ENCODE results near the gene ITIH2. TPM values are rescaled to one million over a fixed set of nuclear protein-coding genes. Genes with fewer than 3 reads are reported as not detected.
"Not testable (repeated sequence)": the region's sequence is repeated elsewhere in the genome, so short reads cannot be mapped to it uniquely, and the experiment has no call there.

The ITIH2 gene
- total RNA-seq, 2 donors from 2014 or later = not detected

DNA sequence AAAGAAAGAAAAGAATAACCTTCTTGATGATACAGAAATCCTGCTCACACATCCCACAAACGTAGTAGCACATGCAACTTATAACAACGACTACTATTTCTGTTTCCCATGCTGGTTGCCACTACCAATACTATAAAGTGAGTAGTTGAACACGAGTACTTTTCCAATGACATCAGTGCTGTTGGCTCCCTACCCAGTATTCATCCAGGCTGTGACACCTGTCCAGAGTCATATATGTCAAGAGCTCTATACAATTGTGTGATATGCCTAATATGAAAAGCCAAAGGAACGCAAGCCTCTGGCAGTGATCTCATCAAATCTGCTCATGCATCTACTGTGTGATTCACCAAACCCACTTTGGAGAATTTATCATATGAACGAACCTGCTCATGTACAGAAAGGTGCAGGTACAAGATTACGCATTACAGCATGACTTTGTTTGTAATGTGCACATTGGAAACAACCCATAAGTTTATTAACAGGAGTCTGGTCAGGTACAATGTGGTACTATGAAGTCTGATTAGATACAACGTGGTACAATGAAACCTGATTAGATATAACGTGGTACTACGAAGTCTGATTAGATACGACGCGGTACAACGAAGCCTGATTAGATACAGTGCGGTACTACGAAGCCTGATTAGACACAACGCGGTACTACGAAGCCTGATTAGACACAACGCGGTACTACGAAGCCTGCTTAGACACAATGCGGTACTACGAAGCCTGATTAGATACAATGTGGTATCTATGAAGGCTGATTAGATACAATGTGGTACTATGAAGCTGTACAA is 30.6 kb upstream of the ITIH2 start:
- no peak for ATAC-seq (ENCODE audit: insufficient number of reproducible peaks, low FRiP score, low read depth)
- Histone ChIP-seq H3K27me3 (replicated peaks; ENCODE audit: insufficient read depth) (no peaks in the 10 kb centered on the region), H3K27ac (no peak overlapping the region), H3K4me3 (no peak overlapping the region), H3K4me1 (ENCODE audit: control insufficient read depth in 1 of 2, low read depth in 2 of 2) (no peaks in the 10 kb centered on the region), H3K36me3 (no peaks in the 10 kb centered on the region), H3K9me3 (no peaks in the 10 kb centered on the region)
- DNase-seq (ENCODE audit: low spot score) = no peak
- TF ChIP-seq, protein P1, sequence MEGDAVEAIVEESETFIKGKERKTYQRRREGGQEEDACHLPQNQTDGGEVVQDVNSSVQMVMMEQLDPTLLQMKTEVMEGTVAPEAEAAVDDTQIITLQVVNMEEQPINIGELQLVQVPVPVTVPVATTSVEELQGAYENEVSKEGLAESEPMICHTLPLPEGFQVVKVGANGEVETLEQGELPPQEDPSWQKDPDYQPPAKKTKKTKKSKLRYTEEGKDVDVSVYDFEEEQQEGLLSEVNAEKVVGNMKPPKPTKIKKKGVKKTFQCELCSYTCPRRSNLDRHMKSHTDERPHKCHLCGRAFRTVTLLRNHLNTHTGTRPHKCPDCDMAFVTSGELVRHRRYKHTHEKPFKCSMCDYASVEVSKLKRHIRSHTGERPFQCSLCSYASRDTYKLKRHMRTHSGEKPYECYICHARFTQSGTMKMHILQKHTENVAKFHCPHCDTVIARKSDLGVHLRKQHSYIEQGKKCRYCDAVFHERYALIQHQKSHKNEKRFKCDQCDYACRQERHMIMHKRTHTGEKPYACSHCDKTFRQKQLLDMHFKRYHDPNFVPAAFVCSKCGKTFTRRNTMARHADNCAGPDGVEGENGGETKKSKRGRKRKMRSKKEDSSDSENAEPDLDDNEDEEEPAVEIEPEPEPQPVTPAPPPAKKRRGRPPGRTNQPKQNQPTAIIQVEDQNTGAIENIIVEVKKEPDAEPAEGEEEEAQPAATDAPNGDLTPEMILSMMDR (IDR thresholded peaks at IDR 0.05) = no peak

DNA sequence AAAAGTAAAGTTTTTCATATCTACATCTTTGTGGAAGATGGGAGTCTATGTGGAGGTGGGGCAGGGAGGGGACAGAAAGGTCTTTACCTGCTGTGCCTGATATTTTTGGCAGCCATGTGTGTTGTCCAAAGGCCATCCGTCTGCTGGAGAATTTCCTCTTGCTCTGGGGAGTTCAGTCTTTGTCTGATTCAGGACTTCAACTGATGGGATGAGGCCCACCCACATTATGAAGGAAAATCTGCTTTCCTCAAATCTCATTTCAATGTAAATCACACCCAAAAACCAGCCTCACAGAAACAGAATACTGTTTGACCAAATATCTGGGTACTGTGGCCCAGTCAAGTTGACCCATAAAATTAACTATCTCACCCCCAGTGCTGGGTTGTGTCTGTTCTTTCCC is 23.9 kb upstream of the ITIH2 start:
- Histone ChIP-seq H3K36me3 (no peaks in the 10 kb centered on the region), H3K9me3 (no peaks in the 10 kb centered on the region), H3K27me3 (replicated peaks; ENCODE audit: insufficient read depth) (no peaks in the 10 kb centered on the region), H3K4me3 (no peak overlapping the region), H3K27ac (no peak overlapping the region), H3K4me1 (ENCODE audit: control insufficient read depth in 1 of 2, low read depth in 2 of 2) (no peaks in the 10 kb centered on the region)
- no peak for DNase-seq (ENCODE audit: low spot score)
- TF ChIP-seq, protein P1 (IDR thresholded peaks at IDR 0.05) = no peak
- no peak for ATAC-seq (ENCODE audit: insufficient number of reproducible peaks, low FRiP score, low read depth)

DNA sequence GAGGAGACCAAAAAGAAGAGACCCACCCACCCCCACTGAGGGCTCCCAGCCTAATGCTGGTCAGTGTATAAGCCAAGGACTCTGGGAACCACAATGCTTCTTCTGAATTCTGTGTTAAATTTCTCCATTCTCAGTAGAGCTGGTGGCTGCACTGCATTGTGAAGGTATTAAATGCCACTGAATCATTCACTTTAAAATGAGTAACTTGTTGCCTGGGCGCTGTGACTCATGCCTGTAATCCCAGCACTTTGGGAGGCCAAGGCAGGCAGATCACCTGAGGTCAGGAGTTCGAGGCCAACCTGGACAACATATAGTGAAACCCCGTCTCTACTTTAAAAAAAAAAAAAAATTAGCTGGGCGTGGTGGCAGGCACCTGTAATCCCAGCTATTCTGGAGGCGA is 23.0 kb upstream of the ITIH2 start:
- DNase-seq (ENCODE audit: low spot score); H3K27me3 ChIP-seq (replicated peaks; ENCODE audit: insufficient read depth); H3K4me3 ChIP-seq; H3K4me1 ChIP-seq (ENCODE audit: control insufficient read depth in 1 of 2, low read depth in 2 of 2); H3K9me3 ChIP-seq; H3K27ac ChIP-seq; H3K36me3 ChIP-seq; ATAC-seq (ENCODE audit: insufficient number of reproducible peaks, low FRiP score, low read depth): not testable (repeated sequence)

DNA sequence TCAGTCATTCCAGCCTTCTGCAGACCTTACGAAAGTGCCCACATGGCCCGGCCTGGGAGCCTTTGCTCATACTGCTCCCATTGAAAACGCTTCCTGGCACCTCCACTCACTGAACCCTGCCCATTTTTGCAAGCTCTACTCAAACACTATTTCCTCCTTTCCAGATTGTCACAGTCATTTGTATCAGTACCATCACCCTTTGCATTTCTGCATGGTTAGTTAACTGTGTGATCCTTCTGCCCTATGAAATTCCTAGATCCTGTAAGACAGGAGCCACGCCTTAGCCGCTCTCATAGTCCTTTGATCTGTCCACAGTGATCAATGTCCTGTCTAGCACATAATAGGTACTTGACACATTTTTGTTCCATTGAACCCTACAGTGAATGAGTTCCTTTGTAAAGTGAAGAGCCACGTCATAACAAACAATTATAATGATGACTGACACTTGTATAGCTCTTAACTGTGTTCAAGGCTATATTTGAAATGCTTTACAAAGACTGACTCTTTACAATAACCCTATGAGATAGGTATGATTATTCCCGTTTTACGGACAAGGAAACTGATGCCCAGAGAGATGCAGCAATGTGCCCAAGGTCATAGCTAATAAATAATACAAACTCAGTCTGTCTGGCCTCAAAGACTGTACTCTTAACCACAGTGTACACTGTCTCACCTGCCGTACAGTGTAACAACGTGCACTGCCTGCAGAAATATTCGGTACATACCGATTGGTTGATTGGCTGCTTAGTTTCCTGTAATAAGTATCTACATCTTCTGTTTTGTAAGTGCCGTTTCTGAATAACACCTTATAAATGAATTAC is 16.6 kb upstream of the ITIH2 start:
- H3K9me3 ChIP-seq = peaks cover 3% of the 10 kb centered on the region
- no peak overlapping the region for H3K27ac ChIP-seq
- H3K27me3 ChIP-seq (replicated peaks; ENCODE audit: insufficient read depth) = no peaks in the 10 kb centered on the region
- TF ChIP-seq, protein P1 (IDR thresholded peaks at IDR 0.05) = no peak
- no peaks in the 10 kb centered on the region for H3K4me1 ChIP-seq (ENCODE audit: control insufficient read depth in 1 of 2, low read depth in 2 of 2)
- DNase-seq (ENCODE audit: low spot score) (no peak), ATAC-seq (ENCODE audit: insufficient number of reproducible peaks, low FRiP score, low read depth) (no peak)
- no peaks in the 10 kb centered on the region for H3K36me3 ChIP-seq
- no peak overlapping the region for H3K4me3 ChIP-seq

DNA sequence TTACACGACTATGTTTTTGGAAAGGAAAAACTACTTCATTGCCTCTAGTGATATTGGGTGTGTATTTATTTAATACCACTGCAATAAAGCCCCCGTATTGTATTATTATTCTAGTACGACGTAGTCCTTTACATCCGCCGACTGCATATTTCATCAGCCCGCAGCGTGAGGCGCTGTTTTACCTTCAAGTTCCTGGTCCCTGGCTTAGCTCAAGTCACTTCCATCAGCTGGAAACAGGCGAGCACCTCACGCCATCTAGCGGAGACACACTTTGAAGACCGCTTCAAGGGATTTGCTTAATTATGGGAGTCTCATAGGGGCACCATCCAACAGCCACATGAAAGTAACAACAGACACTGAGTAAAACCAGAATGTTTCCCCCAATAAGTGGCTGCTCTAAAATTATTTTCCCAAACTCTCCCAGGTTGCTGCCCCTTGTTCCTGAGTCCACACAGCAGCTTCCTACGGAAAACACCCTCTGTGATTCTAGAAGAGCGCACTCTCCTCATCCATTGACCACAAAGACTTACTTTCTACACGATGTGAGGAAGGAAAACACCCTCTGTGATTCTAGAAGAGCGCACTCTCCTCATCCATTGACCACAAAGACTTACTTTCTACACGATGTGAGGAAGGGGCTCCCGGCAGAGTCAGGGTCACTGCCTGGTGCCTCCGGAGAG is 15.7 kb upstream of the ITIH2 start:
- H3K4me3 ChIP-seq = no peak overlapping the region
- peak; percentile 89 for ATAC-seq (ENCODE audit: insufficient number of reproducible peaks, low FRiP score, low read depth)
- H3K27ac ChIP-seq = no peak overlapping the region
- H3K4me1 ChIP-seq (ENCODE audit: control insufficient read depth in 1 of 2, low read depth in 2 of 2) = no peaks in the 10 kb centered on the region
- no peaks in the 10 kb centered on the region for H3K36me3 ChIP-seq
- peak; percentile 62 for DNase-seq (ENCODE audit: low spot score)
- TF ChIP-seq, protein P1 (IDR thresholded peaks at IDR 0.05) = peak; percentile 87
- H3K27me3 ChIP-seq (replicated peaks; ENCODE audit: insufficient read depth) = no peaks in the 10 kb centered on the region
- H3K9me3 ChIP-seq = peaks cover 3% of the 10 kb centered on the region
